HEK293T (cell line): ENCODE measurements around the gene SLC25A19.

Source experiments
- CTCF ChIA-PET: fragments of 350-600 bp; formaldehyde crosslinking; extraction: SDS; loops from one replicate; lab custom pipeline; 2021; ENCODE audit warnings: antibody characterized with exemption, inconsistent platforms; lab: Yijun Ruan, JAX
- POLR2A ChIA-PET: fragments of 350-600 bp; formaldehyde crosslinking; extraction: SDS; loops from one replicate; lab custom pipeline; 2020; ENCODE audit warnings: antibody characterized with exemption, inconsistent platforms; lab: Yijun Ruan, JAX
- DNase-seq: peaks from one replicate; pipeline ENCODE4 v3.0.0; 2012; ENCODE audit warnings: mixed read lengths; ENCODE audit errors: extremely low spot score
- ARNT ChIP-seq: fragments of 450-650 bp; IDR thresholded peaks from 2 replicates; pipeline ENCODE4 v1.6.1; 2017; ENCODE audit warnings: mild to moderate bottlenecking
- BHLHE40 ChIP-seq: fragments of 450-650 bp; IDR thresholded peaks from 2 replicates; pipeline ENCODE4 v1.6.1; 2016; ENCODE audit warnings: mild to moderate bottlenecking, moderate library complexity, borderline replicate concordance
- CTBP1 ChIP-seq: fragments of 450-650 bp; IDR thresholded peaks from 2 replicates; pipeline ENCODE4 v1.6.1; 2016; ENCODE audit warnings: borderline replicate concordance
- ELF4 ChIP-seq: fragments of 450-650 bp; IDR thresholded peaks from 2 replicates; pipeline ENCODE4 v1.6.1; 2017; ENCODE audit warnings: antibody characterized with exemption
- FOXA1 ChIP-seq: fragments of 450-650 bp; IDR thresholded peaks from 2 replicates; pipeline ENCODE4 v1.6.1; 2016; ENCODE audit warnings: mild to moderate bottlenecking
- FOXK2 ChIP-seq: fragments of 450-650 bp; IDR thresholded peaks from 2 replicates; pipeline ENCODE4 v1.6.1; 2016; ENCODE audit warnings: mild to moderate bottlenecking
- FOXM1 ChIP-seq: fragments of 450-650 bp; IDR thresholded peaks from 2 replicates; pipeline ENCODE4 v1.6.1; 2017; ENCODE audit warnings: mild to moderate bottlenecking, borderline replicate concordance
- HDGF ChIP-seq: fragments of 450-650 bp; IDR thresholded peaks from 2 replicates; pipeline ENCODE4 v1.6.1; 2017; ENCODE audit warnings: antibody characterized with exemption, borderline replicate concordance
- L3MBTL2 ChIP-seq: fragments of 450-650 bp; conservative IDR thresholded peaks from 2 replicates; pipeline ENCODE4 v1.6.1; 2016; ENCODE audit warnings: mild to moderate bottlenecking
- LEF1 ChIP-seq: fragments of 450-650 bp; IDR thresholded peaks from 2 replicates; pipeline ENCODE4 v1.6.1; 2017; ENCODE audit warnings: mild to moderate bottlenecking, borderline replicate concordance
- NFRKB ChIP-seq: fragments of 450-650 bp; IDR thresholded peaks from 2 replicates; pipeline ENCODE4 v1.6.1; 2016; ENCODE audit warnings: mild to moderate bottlenecking, moderate library complexity
- SP1 ChIP-seq: fragments of 450-650 bp; IDR thresholded peaks from 2 replicates; pipeline ENCODE4 v1.6.1; 2017
- SUZ12 ChIP-seq: fragments of 450-650 bp; IDR thresholded peaks from 2 replicates; pipeline ENCODE4 v1.6.1; 2016; ENCODE audit warnings: mild to moderate bottlenecking
- TARDBP ChIP-seq: fragments of 450-650 bp; IDR thresholded peaks from 2 replicates; pipeline ENCODE4 v1.6.1; 2016
- ZNF384 ChIP-seq: fragments of 450-650 bp; IDR thresholded peaks from 2 replicates; pipeline ENCODE4 v1.6.1; 2016
- TF ChIP-seq, protein P1 (sequence below): fragments of 450-650 bp; IDR thresholded peaks from 2 replicates; pipeline ENCODE4 v1.6.1; 2016

Gene SLC25A19

DNA sequence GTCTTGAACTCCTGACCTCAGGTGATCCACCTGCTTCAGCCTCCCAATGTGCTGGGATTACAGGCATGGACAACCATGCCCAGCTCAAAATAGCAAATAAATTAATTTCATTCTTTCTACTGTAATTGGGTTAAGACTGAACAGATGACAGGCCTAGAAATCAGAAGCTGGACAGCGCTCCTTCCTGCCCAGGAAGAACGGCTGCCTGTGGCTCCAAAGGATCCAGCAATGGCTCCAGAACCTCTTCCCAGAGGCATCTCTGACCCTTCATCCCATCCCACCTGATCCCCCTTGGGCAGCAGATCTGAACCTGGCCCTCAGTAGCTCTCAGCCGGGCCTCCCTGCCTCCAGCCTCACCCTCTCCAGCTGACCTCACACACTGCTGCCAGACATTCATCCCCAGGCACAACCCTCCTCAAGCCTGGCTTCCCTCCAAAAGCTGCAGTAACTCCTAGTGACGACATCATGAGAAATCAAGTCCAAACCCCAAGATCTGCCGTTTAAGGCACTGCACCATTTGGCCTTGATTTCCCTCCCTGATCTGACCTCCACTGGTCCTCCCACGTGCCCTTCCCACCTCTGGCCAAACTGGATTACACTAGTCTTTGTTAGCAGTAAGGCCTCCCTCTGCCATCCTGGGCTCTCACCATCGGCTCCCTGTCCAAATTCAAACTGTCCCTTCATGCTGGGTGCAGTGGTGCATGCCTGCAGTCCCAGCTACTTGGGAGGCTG lies 15.1 kb downstream of the SLC25A19 start:
- POLR2A ChIA-PET: interaction anchor here (1.2 to 6.4 kb wide), 3 partner anchors 9 to 15 kb away, joined by 3 to 120 read pairs (median 5); partner anchors contain the start of genes GGA3, MRPS7 and SLC25A19

DNA sequence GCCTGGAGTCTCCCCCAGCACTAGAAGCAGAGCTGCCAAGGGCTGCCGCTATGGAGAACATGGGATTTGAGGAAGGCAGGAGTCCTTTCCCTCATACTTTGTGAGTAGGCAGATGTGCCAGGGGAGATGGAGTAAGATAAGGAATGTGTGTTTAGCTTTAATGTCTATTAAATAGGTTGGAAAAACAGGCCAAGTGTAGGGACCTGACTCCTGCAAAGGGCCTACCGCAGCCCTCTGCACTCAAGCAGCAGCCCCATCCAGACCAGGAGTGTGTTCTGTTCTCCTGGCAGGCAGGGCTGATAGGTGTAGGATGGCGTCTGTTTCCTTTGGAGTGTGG lies 16.4 kb downstream of the SLC25A19 start:
- POLR2A ChIA-PET: interaction anchor here (0.8 to 6.4 kb wide), 7 partner anchors 9 to 139 kb away, joined by 3 to 120 read pairs (median 4); partner anchors contain the start of genes GGA3, GRB2, MRPS7 and SLC25A19

More for the DNA sequence above, 15.1 kb downstream of the SLC25A19 start:
- no peak for TF ChIP-seq HDGF
- no peak for TF ChIP-seq SUZ12
- TF ChIP-seq ZNF384: no peak
- TF ChIP-seq NFRKB: no peak
- TF ChIP-seq, protein P1, sequence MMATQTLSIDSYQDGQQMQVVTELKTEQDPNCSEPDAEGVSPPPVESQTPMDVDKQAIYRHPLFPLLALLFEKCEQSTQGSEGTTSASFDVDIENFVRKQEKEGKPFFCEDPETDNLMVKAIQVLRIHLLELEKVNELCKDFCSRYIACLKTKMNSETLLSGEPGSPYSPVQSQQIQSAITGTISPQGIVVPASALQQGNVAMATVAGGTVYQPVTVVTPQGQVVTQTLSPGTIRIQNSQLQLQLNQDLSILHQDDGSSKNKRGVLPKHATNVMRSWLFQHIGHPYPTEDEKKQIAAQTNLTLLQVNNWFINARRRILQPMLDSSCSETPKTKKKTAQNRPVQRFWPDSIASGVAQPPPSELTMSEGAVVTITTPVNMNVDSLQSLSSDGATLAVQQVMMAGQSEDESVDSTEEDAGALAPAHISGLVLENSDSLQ: no peak
- no peak for TF ChIP-seq LEF1
- no peak for DNase-seq
- CTCF ChIA-PET: interaction anchor here (0.8 kb wide), 1 partner anchor 15 kb away, joined by 4 read pairs; the partner anchor contains the start of gene SLC25A19

DNA sequence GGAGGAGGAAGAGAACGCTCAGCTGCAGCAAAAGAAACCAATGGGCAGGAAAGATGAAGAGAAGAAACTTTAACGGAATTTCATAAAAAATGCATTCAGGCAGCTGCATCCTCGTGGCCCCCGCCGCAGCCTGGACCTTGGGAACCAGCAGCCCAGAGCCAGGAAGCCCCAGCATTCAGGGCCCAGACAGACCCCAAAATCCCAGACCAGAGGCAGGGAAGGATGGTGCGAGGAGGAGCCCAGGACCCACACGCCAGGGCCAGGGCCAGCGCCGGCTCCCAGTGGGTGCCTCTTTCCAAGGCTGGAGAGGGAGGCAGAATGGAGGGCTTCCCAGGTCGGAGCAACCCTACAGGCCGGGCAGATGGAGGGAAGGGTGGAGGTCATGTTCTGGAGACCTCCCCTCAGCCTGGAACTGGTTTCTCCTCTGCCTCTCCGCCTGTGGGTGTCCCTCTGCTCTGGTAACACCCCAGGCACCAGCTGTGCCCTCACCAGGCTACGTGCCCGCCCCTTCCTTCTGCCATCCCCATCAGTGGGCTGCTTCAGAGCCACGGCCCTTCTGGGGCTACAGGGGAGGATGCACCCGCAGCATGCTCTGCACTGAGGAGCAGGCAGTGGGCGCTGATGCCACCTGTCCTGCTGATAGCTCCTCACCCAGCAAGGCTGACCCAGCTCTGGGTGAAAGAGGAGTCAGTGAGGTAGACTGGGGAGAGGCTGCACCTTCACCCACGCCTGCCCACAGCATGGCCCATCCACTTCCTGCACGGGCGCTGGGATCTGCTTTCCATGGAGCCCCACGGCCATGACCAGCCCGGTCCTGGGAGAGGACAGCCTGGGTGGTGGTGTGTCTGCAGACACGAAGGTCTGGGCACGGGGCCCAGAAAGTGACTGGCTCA lies 17.0 kb downstream of the SLC25A19 start:
- CTCF ChIA-PET: interaction anchor here (0.6 to 2.0 kb wide), 5 partner anchors 11 to 361 kb away, joined by 3 to 28 read pairs (median 5); partner anchors contain the start of genes GGA3, MRPS7, SLC25A19 and SMIM5

More for the DNA sequence above, 16.4 kb downstream of the SLC25A19 start:
- TF ChIP-seq TARDBP: no peak
- CTCF ChIA-PET: interaction anchor here (1.1 kb wide), 1 partner anchor 129 kb away, joined by 5 read pairs; no protein-coding TSS in a partner anchor
- no peak for DNase-seq

DNA sequence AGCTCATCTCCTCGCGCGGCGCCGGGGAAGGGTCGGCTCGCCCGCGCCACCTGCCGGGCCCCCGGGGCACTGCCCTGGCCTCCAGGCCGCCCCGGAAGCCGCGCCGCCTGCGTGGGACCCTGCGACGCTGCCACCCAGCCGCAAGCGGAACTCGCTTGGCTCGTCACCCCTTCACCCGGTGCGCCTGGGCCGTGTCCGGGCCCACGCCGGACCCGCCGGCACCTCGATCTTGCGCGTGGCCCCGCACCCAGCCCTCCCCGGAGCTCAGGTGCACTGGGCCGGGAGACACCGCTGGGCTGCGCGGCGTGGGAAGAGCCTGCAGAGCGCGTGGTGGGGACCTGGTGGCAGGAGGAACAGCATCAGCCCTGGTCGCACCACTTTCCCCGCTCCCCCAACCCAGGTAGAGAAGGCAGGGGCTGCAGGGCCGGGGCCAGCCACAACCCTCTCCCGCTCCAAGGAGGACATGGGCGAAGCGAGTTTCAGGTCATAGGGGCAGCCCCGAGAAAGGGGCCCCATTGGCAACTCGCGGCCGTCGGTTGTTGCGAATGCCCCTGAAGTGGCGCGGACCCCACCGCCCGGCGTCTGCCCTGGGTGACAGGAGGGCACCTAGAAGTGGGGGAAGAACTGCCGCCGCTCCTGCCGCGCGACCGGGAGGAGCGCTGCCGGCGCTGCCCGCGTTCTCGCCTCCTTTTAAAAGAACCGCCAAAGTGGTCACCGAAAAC lies 17.8 kb downstream of the SLC25A19 start:
- POLR2A ChIA-PET: interaction anchor here (0.6 to 6.4 kb wide), 48 partner anchors 10 to 509 kb away, joined by 3 to 120 read pairs (median 4); partner anchors contain the start of genes GGA3, GRB2, HID1 and JPT1
- peak; percentile 95 for DNase-seq
- CTCF ChIA-PET: interaction anchor here (0.6 to 2.7 kb wide), 38 partner anchors 9 to 362 kb away, joined by 3 to 28 read pairs (median 5); partner anchors contain the start of genes ARMC7, GGA3, GRB2 and MRPS7
- no peak for TF ChIP-seq CTBP1
- no peak for TF ChIP-seq FOXA1
- TF ChIP-seq TARDBP: peak; percentile 80
- TF ChIP-seq L3MBTL2: peak; percentile 73
- 0 out of 2 replicates have a peak, but pooled peaks have one; percentile 4 for TF ChIP-seq LEF1

More for the DNA sequence above, 17.0 kb downstream of the SLC25A19 start:
- DNase-seq: no peak
- POLR2A ChIA-PET: interaction anchor here (0.8 to 6.4 kb wide), 13 partner anchors 9 to 140 kb away, joined by 3 to 120 read pairs (median 8); partner anchors contain the start of genes GGA3, GRB2, MRPS7 and SLC25A19
- TF ChIP-seq HDGF (peak; percentile 72; the same call in 1 of the 2 replicates), L3MBTL2 (no peak)
- TF ChIP-seq, protein P1: no peak

DNA sequence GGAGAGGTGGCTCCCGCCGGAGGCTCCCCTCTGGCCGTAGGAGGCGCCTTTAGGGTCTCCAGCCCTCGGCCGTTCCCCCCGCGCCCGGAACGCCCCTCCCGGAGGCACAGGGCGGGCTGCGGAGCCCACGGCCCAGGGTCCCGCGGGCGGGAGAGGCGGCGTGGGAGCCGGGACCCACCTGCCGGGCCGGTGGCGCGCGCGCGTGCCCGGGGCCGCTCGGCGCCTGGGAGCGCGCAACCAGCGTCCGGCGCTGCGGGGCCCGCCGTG lies 18.3 kb downstream of the SLC25A19 start, which contains the start of gene MIF4GD:
Gene MIF4GD (minus strand): TSS at position 266 of the 267 bp plus-strand sequence. CDS start 1,036 bp downstream, outside the sequence.
- 0 out of 2 replicates have a peak, but pooled peaks have one; percentile 55 for TF ChIP-seq FOXM1
- no peak for TF ChIP-seq NFRKB
- TF ChIP-seq ELF4: no peak
- TF ChIP-seq ARNT: peak; percentile 82
- ChIA-PET CTCF (interaction anchor here (0.6 to 2.7 kb wide), 38 partner anchors 9 to 310 kb away, joined by 3 to 28 read pairs (median 5); partner anchors contain the start of genes ARMC7, GGA3, GRB2 and MRPS7), POLR2A (interaction anchor here (0.6 to 6.4 kb wide), 50 partner anchors 10 to 509 kb away, joined by 3 to 120 read pairs (median 4); partner anchors contain the start of genes GGA3, GRB2, HID1 and JPT1)
- no peak for DNase-seq

DNA sequence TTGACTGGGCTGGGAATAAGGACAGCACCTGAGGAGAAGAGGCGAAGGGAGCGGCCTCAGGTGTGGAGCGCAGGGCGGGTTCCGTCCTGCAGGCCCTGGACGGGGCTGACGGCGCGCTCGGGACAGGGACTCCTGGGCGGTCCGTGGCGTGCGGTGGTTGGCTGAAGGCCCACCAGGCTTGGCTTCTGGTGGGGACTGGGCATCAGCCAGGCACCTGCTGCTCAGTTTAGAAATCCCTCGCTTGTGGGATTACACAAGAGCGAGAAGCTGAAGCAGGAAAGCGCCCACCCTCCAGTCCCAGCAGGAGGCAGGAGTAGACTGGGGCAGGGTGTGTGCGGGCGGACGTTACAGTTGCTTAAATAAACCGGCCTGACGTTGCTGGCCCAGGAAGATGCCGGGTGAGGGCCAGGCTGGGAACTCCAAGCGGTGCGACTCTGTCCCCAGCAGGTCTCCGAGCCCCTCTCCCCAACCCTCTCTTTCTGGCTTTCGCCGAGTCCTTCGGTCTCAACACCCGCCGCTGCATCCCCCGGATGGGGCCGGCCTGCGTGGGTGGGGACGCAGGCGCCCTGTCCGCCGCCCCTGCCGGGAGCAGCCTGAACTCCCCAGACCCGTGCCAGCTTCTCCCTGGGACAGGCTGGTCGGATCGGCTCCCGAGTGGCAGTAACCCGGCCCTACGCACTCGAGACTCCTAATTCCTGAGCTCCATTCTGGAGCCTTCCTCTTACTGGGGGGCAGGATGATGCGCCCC lies 18.8 kb downstream of the SLC25A19 start:
- POLR2A ChIA-PET: interaction anchor here (0.6 to 6.4 kb wide), 48 partner anchors 9 to 510 kb away, joined by 3 to 120 read pairs (median 5); partner anchors contain the start of genes GGA3, GRB2, HID1 and JPT1
- CTCF ChIA-PET: interaction anchor here (0.6 to 2.7 kb wide), 37 partner anchors 9 to 309 kb away, joined by 3 to 28 read pairs (median 5); partner anchors contain the start of genes ARMC7, GGA3, GRB2 and MRPS7
- DNase-seq: peak; percentile 66
- TF ChIP-seq FOXA1: no peak
- TF ChIP-seq, protein P1: no peak
- no peak for TF ChIP-seq SP1
- TF ChIP-seq NFRKB: no peak
- TF ChIP-seq BHLHE40: no peak
- no peak for TF ChIP-seq ELF4
- TF ChIP-seq SUZ12: no peak
- no peak for TF ChIP-seq L3MBTL2
- no peak for TF ChIP-seq LEF1
- no peak for TF ChIP-seq ZNF384
- TF ChIP-seq ARNT: no peak
- no peak for TF ChIP-seq FOXM1
- TF ChIP-seq HDGF: no peak
- no peak for TF ChIP-seq CTBP1
- TF ChIP-seq FOXK2: no peak
- TF ChIP-seq TARDBP: no peak
